ENCODE measurements around the gene PSMA2.

The PSMA2 gene

DNA sequence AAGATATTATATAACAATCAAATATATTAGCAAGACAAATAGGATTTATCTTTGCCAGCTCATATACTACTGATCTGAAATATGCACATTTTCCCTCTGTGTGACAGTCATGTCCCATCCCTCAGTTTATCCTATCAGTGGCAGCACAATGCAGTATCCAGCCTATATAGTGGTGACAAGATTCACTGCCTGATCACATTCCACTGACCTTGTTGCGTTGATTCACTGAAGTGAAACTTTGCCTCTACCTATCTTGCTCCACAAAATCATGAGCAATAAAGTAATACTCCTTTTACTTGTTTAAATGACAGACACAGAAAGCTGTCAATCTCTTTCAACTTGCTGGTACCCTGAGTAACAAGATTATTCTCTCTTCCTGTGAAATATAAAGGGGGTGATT lies 6.3 kb downstream of the PSMA2 start:
- Mint-ChIP-seq H3K4me3 (peak overlapping the region in 1 of 2 donors; percentile 38), H3K27me3 (no peaks in the 10 kb centered on the region), H3K27ac (peak overlapping the region; percentile 48 to 81), H3K4me1 (peaks cover 53% of the 10 kb centered on the region), H3K9me3 (no peaks in the 10 kb centered on the region)
- no peak for DNase-seq
- no peak for ATAC-seq

DNA sequence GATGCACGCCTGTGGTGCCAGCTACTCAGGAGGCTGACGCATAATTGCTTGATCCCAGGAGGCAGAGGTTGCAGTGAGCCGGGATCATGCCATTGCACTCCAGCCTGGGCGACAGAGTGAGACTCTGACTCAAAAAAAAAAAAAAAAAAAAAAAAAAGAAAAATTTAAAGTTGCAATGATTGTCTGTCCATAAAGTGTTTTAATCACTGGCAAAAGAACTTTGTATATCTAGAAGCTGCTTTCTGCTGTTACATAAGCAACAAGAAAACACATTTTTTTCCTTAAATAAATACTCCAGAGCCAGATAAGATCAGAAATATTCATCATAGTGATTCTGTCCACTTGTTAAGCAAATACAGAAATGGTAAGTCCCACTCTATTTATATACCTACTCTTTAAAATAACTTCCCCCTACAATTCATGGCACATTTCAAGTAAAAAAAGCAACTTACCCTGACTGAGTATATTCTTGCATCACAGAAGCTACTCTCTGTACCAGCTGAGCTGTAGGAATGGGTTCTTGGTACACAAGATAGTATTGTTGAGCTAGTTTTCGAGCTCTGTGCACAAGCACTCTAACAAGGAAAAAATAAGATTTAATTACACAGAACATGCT lies 7.6 kb downstream of the PSMA2 start:
- Mint-ChIP-seq H3K27ac (peak overlapping the region; percentile 8 to 19), H3K9me3 (no peaks in the 10 kb centered on the region), H3K4me3 (peak overlapping the region in 1 of 2 donors; percentile 50), H3K27me3 (no peaks in the 10 kb centered on the region), H3K4me1 (peaks cover 45% of the 10 kb centered on the region)
- DNase-seq, result no peak
- no peak for ATAC-seq

DNA sequence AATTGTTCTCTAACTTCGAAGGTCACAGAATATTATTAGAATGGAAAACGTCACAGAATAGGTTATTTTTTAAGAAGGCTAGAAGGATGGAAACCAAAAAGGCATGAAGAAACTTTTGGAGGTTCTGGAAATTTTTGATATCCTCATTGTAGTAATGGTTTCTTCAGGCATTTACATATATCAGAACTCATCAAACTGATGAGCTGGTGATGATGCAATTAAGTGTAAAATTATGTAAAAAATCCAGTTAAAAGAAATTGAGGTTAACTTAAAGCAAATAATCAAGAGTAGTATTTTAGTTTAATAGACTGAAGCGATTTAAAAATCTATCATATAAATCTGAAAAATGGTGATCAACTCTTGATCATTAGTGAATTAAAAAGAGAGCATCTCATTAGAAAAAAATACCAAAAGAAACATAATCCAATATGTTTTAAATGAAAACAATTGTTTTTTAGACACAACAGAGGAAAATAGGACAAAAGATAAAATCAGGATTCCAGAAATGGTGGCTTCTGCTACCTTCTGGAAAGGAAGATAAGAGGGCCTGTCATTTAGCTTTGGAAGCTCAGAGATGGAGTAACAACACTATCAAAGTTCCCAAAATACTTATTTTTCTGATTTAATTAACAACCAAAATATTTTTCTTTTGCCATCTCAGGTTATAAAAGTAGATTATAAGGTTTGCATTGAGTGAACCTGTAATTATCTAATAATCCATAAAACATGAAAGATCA lies 9.8 kb downstream of the PSMA2 start:
- peak overlapping the region; percentile 48 to 74 for H3K27ac Mint-ChIP-seq
- H3K4me1 Mint-ChIP-seq, result peaks cover 25% of the 10 kb centered on the region
- H3K27me3 Mint-ChIP-seq, result no peaks in the 10 kb centered on the region
- ATAC-seq, result no peak
- H3K9me3 Mint-ChIP-seq, result no peaks in the 10 kb centered on the region
- no peak for DNase-seq
- no peak overlapping the region for H3K4me3 Mint-ChIP-seq

DNA sequence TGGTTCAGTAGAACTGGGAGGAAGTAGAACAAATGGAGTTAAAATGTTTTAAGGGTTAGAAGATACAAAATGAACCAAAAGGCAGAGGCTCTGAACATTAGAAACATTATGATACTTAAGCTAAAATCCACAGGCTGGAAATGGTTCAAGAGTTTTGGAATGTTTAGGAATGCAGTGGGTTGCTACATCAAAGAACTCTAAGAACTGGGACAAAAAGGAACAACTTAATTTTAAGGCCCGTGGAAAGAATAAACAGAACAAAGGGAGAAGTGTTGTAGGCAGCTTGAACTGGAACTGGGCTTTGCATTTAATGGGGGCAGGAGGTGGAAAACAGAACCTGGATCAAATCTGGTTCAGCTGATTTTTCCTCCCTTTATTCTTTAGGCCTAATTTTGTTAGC lies 16.6 kb downstream of the PSMA2 start:
- Mint-ChIP-seq H3K4me3 (no peak overlapping the region), H3K27me3 (no peaks in the 10 kb centered on the region), H3K9me3 (no peaks in the 10 kb centered on the region), H3K27ac (peak overlapping the region in 1 of 2 donors; percentile 76), H3K4me1 (peaks cover 53% of the 10 kb centered on the region)
- DNase-seq, result no peak
- no peak for ATAC-seq

DNA sequence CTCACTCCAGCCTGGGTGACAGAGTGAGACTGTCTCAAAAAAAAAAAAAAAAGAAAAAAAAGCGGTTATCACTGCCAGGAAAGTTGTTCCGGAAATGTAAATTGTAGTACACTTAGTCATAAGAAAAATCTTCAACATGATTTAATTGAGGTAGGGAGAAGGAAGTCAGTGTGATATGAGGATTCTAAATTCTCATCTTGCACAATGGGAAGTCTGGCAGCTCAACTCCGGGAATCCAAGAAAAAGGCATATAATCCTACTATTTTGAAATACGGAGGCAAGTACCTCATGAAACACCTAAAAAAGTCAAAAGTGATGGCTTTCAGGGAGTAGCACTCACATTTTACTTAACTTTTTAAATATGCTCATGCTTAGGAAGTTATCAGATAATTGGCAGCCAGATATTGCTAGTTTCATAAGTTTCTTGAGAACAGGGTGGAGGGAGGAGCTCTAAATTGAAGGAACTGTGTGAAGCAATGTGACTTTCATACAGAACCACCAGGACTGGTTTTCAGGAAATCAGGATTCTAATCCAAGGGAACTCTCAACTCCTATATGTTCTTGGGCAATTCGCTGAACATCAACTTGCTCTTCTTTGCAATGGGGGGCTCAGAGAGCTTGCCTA lies 17.4 kb downstream of the PSMA2 start:
- H3K4me3 Mint-ChIP-seq, result peak overlapping the region; percentile 84 to 89
- H3K27me3 Mint-ChIP-seq, result no peaks in the 10 kb centered on the region
- peak overlapping the region in 1 of 2 donors; percentile 47 for H3K27ac Mint-ChIP-seq
- no peak for ATAC-seq
- no peak for DNase-seq
- H3K9me3 Mint-ChIP-seq, result no peaks in the 10 kb centered on the region
- peaks cover 61% of the 10 kb centered on the region for H3K4me1 Mint-ChIP-seq

DNA sequence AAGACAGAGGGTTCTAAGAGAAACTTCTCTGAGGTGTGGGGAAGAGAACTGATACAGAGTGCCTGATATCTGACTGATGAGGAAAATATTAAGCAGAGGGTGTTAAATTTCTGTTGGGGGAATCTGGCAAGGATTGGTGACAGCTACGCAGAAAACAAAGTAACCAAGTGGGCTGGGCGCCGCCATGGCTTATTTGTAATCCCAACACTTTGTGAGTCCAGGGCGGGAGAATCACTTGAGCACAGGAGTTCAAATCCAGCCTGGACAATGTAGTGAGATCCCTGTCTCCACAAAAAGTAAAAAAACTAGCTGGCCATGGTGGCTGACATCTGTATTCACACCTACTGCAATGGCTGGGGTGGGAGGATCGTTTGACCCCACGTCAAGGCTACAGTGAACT lies 18.0 kb downstream of the PSMA2 start:
- peak overlapping the region; percentile 84 to 89 for H3K4me3 Mint-ChIP-seq
- ATAC-seq, result no peak
- peaks cover 62% of the 10 kb centered on the region for H3K4me1 Mint-ChIP-seq
- no peak for DNase-seq
- H3K27me3 Mint-ChIP-seq, result no peaks in the 10 kb centered on the region
- peak overlapping the region in 1 of 2 donors; percentile 88 for H3K27ac Mint-ChIP-seq
- H3K9me3 Mint-ChIP-seq, result no peaks in the 10 kb centered on the region

DNA sequence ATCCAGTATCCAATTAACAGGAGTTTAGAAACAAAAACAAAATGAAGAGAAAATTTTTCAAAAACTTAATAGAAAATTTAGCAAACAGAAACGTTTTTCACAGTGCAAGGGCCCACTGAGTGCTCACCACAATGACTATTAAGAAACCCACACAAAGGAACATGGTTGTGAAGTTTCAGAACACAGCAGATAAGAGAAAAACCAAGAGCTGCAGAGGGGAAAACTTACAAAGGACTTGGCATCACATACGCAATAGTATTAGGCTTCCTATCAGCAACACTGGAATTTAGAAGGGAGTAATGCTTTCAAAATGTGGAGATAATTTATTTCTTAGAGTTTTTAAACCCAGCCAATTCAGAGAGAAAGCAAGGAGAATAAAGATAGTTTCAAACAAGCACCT lies 18.4 kb downstream of the PSMA2 start:
- no peak for DNase-seq
- H3K4me3 Mint-ChIP-seq, result peak overlapping the region; percentile 84 to 89
- H3K9me3 Mint-ChIP-seq, result no peaks in the 10 kb centered on the region
- no peaks in the 10 kb centered on the region for H3K27me3 Mint-ChIP-seq
- peak; percentile 50 for ATAC-seq
- peak overlapping the region in 1 of 2 donors; percentile 88 for H3K27ac Mint-ChIP-seq
- H3K4me1 Mint-ChIP-seq, result peaks cover 62% of the 10 kb centered on the region

DNA sequence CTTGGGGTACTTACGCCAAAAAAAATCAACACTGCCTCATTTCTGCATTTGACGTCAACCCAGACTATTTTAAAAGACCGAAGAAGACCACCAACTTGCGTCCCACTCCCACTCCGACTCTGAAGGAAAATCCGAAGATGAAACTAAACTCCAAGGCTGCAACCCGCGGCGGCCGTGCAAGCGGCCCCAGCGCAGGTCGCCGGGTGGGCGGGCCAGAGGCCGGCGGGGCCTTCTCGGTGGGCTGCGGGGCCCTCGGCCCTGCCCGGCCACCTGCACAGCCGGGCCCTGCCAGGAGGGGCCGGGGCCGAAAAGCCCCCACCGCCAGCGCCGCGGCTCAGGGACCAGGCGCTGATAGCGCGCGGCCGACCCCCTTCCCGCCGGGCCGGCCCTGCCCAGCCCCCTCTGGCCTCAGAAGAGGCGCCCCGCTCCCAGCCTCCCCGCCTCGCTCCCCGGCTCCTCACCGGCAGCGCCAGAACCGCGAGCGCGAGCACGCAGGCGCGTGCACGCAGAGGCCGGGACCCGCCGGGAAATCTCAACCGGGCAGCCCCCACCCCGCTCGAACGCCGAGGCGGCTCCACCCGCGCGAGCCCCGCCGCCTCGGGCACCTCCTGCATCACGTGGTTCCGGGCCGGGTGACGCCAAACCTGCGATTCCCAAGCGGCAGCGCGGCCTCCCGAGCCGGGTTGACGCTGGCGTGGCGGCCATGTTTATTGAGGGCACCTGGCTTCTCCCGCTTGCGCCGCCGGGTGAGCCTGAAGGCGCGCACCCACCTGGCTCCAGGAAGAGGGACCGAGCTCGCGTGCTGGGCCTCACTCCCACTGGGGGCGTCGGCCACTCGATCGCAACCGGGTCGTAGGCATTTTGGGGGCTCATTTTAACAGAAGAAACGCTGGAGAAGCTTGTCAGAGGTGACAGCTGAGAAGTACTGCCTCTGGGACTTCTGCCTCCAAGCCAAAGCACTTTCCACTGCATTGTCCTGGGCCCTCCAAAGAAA lies 20.2 kb downstream of the PSMA2 start, which contains the start of gene C7orf25:
TSS of gene C7orf25 (minus strand) at position 617 of the 994 bp plus-strand sequence. CDS start 1,170 bp downstream, outside the sequence.
- DNase-seq, result peak; percentile 92 to 95
- Mint-ChIP-seq H3K27ac (peak within 1 kb of the TSS; percentile 92 to 98), H3K27me3 (no peaks in the 10 kb centered on the region), H3K4me3 (peak within 1 kb of the TSS; percentile 94 to 99), H3K4me1 (peaks cover 75% of the 10 kb centered on the region), H3K9me3 (no peaks in the 10 kb centered on the region)
- peak; percentile 94 for ATAC-seq

DNA sequence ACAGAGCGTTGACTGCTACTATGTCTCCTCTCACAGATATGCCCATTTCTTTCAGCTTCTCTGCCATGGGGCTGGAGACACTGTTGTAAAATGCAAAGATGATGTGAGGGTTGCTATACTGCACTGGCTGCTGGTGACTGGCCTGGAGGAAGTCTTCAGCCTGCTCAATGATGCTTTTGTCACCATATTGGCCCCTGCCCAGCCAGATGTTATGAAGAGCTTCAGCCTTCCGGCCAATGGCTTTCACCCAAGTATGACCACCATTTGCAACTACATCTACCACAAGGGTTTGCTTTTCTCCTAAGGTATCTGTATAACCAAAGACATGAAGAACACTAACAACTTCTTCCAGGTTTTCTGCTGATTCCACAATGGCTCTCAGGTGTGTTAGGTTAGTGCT lies 21.7 kb downstream of the PSMA2 start:
- Mint-ChIP-seq H3K4me1 (peaks cover 78% of the 10 kb centered on the region), H3K27ac (no peak overlapping the region)
- no peak for ATAC-seq

DNA sequence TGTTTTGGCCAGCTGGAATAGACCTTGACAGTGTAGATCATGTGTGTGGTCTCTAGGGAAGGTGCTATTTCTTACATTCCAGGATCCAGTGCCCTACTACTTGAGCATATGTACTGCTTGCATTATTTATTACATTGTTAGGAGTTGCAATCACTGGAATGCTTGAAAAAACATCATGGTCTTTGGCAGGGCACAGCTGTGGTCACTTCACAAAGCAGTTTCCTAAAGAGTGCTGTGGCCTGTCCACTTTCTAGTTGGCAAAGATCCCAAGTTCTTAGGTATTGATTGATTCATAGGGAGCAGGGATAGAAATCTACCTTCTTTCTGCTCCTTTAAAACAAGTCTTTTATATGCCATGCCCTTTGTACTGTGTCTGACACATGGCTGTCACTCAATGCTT lies 24.7 kb downstream of the PSMA2 start:
- ATAC-seq, result no peak
- peaks cover 48% of the 10 kb centered on the region for H3K4me1 Mint-ChIP-seq
- H3K4me3 Mint-ChIP-seq, result no peak overlapping the region
- H3K9me3 Mint-ChIP-seq, result no peaks in the 10 kb centered on the region
- no peak for DNase-seq
- H3K27ac Mint-ChIP-seq, result no peak overlapping the region
- no peaks in the 10 kb centered on the region for H3K27me3 Mint-ChIP-seq

More for the DNA sequence above, 21.7 kb downstream of the PSMA2 start:
- H3K4me3 Mint-ChIP-seq, result peak overlapping the region in 1 of 2 donors; percentile 99
- H3K9me3 Mint-ChIP-seq, result no peaks in the 10 kb centered on the region
- H3K27me3 Mint-ChIP-seq, result no peaks in the 10 kb centered on the region
- no peak for DNase-seq

DNA sequence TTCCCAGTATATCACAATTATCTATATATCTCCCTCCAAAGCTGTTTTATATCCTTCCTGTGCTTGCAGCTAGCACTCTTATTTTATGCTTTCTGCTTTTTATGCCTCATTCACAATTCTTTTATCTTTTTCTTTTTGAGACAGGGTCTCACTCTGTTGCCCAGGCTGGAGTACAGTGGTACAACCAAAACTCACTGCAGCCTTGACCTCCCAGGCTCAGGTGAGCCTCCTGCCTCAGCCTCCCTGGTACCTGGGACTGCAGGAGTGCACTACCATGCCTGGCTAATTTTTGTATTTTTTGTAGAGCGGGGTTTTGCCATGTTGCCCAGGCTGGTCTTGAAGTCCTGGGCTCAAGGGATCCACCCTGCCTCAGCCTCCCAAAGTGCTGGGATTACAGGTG lies 25.8 kb downstream of the PSMA2 start:
- Mint-ChIP-seq H3K27me3 (no peaks in the 10 kb centered on the region), H3K9me3 (no peaks in the 10 kb centered on the region), H3K4me1 (peaks cover 41% of the 10 kb centered on the region), H3K4me3 (no peak overlapping the region), H3K27ac (no peak overlapping the region)
- ATAC-seq, result no peak
- DNase-seq, result no peak

DNA sequence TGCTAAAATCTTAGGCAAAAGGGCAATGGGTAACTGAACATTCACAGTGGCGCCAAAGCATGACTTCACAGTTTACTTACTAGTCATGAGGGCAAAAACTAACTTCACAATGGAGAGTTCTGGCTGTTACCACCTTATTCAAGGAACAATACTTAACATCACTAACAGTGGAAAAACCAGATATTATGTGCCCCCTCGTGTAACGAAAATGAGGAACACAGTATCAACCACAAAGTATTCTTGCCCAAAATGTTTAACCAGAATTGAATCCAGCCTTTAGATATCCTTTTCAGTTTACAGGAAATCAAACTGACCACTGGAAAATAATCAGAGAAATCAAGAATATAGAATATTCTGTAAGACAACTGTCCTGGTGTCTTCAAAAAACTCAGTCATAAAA lies 29.6 kb downstream of the PSMA2 start:
- DNase-seq (no peak), ATAC-seq (no peak)
- no peaks in the 10 kb centered on the region for H3K27me3 Mint-ChIP-seq
- H3K27ac Mint-ChIP-seq, result no peak overlapping the region
- H3K4me3 Mint-ChIP-seq, result no peak overlapping the region
- peaks cover 0 to 6% of the 10 kb centered on the region in 2 donors for H3K9me3 Mint-ChIP-seq
- peaks cover 11% of the 10 kb centered on the region for H3K4me1 Mint-ChIP-seq

DNA sequence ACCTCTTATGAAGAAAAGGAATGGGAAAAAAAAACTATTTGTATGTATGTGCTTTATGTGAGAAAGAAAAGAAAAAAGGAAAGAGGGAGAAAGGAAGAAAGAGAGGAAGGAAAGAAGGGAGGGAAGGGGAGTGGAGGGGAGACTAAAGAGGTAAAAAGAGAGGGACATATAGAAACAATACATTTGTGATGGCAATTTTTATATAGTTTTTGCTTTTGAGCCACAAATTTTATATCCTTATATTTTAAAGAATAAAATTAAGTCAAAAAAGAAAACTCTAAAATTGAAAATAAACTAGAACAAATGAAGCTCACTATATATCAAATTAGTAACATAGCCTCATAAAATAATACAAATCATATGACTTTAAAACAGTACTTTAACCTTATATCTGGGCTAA lies 31.1 kb downstream of the PSMA2 start:
- Mint-ChIP-seq H3K9me3 (peaks cover 6 to 15% of the 10 kb centered on the region in 2 donors), H3K27me3 (no peaks in the 10 kb centered on the region), H3K4me3 (no peak overlapping the region), H3K27ac (no peak overlapping the region), H3K4me1 (peaks cover 3% of the 10 kb centered on the region)
- DNase-seq (no peak), ATAC-seq (no peak)

DNA sequence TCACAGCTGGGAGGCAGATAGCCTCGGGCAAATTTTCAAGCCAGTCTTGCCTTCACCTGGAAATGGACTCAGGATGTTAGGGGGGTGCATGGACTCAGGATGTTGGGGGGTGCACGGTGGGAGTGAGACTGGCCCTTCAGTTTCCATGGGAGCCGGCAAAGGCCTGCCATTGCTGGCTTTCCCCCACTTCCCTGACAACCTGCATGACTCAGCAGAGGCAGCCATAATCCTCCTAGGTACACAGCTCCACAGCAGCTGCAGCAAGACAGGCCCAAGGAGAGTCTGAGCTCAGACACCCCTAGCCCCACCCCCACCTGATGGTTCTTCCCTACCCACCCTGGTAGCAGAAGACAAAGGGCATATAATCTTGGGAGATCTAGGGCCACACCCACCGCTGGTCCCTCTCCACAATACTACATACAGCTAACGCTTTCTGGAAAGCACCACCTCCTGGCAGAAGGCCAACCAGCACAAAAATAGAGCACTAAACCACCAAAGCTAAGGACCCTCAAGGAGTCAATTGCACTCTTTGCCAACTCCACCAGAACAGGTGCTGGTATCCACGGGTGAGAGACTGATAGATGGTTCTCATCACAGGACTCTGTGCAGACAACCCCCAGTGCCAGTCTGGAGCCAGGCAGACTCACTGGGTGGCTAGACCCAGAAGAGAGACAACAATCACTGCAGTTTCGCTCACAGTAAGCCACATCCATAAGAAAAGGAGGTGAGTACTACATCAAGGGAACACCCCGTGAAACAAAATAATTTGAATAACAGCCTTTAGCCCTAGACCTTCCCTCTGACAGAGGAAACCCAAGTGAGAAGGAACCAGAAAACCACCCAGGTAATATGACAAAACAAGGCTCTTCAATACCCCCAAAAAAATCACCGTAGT lies 38.4 kb downstream of the PSMA2 start:
- H3K9me3 Mint-ChIP-seq, result peaks cover 21 to 36% of the 10 kb centered on the region in 2 donors
- no peaks in the 10 kb centered on the region for H3K27me3 Mint-ChIP-seq
- no peak overlapping the region for H3K27ac Mint-ChIP-seq
- H3K4me3 Mint-ChIP-seq, result no peak overlapping the region
- ATAC-seq, result no peak
- DNase-seq, result no peak
- H3K4me1 Mint-ChIP-seq, result peaks cover 9% of the 10 kb centered on the region

All from stimulated activated naive CD8-positive, alpha-beta T cell treated with anti-CD3 and anti-CD28 coated beads, Interleukin-15, amount 100 ng/mL, for 72 hours (primary cell).